ENCODE data around the gene RFTN1. TPM values are rescaled to one million over a fixed set of nuclear protein-coding genes. Genes with fewer than 3 reads are reported as not detected.

RFTN1 gene
- total and polyA plus RNA-seq, 9 of the 15 experiments (the other 6 are each of a cell fraction or from before 2014, with no cell fraction given), result 0.08 to 0.51 (median 0.11) TPM; not detected in 6

DNA sequence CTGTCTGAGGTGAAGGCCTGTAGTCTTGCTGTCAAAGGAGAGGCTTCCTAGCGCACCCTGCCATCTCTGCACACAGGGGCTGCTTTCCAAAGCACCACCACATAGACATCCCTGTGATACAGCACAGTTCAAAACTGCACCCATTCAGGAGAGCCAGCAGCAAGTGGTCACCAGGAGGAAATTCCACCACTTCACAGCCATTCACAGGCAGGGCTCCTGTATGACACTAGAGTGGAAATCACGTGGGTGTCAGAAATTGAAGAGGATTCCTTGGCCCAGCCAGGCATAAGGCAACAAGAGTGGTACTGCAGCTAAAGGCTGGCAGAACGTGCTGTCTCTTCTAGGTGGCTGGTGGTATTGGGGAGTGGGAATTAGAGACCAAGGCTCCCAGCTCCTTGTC lies 102.8 kb downstream of the RFTN1 start:
- Histone ChIP-seq H3K27me3 (ENCODE audit: control insufficient read depth in 2 of 2, insufficient read depth in 2 of 2, low read length in 2 of 2) (peaks cover 29 to 39% of the 10 kb centered on the region in 2 experiments; a peak in 4 of 5 replicates), H3K27ac (ENCODE audit: extremely low read depth, low read depth, low read length) (no peak overlapping the region), H3K9me3 (replicated peaks; ENCODE audit: control insufficient read depth, insufficient read depth, low read depth, low read length) (no peaks in the 10 kb centered on the region), H3K79me2 (ENCODE audit: control insufficient read depth, insufficient read depth, low read length) (no peaks in the 10 kb centered on the region), H3K4me1 (replicated peaks in 1 of 2; ENCODE audit: control insufficient read depth in 2 of 2, insufficient read depth in 2 of 2, low read length in 2 of 2) (no peaks in the 10 kb centered on the region), H3K4me3 (no peak overlapping the region), H3K9ac (ENCODE audit: insufficient read depth in 1 of 2, low read depth in 2 of 2, low read length in 2 of 2) (no peak overlapping the region), H2AFZ (ENCODE audit: low read depth, low read length) (no peak overlapping the region), H3K9me1 (ENCODE audit: control insufficient read depth, insufficient read depth, low read length) (no peaks in the 10 kb centered on the region), H4K20me1 (replicated peaks; ENCODE audit: control insufficient read depth, insufficient read depth, low read length) (no peaks in the 10 kb centered on the region), H3K36me3 (ENCODE audit: control insufficient read depth, insufficient read depth, low read length) (no peaks in the 10 kb centered on the region), H3K4me2 (ENCODE audit: insufficient read depth, low read length) (no peak overlapping the region)
- CTCF ChIA-PET (ENCODE audit: low intra/inter-chr PET ratio), result no interaction called here
- WGBS (ENCODE audit: insufficient coverage, low coverage, missing lambda C conversion rate), result 0% methylated on average over 3 of the region's 3 CpGs
- no TSS peak for BruUV-seq (replicated peaks)
- POLR2A ChIA-PET, result no interaction called here
- TF ChIP-seq ZNF253 (CRISPR knock-in tag; conservative IDR thresholded peaks at IDR 0.05), result no peak
- FAIRE-seq (no peak), ATAC-seq (no peak), DNase-seq (ENCODE audit: extremely low read depth in 1 of 4, low spot score in 3 of 4) (no peak)
- intact Hi-C loops (cut with micrococcal nuclease) (no loop called here), in situ Hi-C loops (cut with MboI) (no loop called here)

DNA sequence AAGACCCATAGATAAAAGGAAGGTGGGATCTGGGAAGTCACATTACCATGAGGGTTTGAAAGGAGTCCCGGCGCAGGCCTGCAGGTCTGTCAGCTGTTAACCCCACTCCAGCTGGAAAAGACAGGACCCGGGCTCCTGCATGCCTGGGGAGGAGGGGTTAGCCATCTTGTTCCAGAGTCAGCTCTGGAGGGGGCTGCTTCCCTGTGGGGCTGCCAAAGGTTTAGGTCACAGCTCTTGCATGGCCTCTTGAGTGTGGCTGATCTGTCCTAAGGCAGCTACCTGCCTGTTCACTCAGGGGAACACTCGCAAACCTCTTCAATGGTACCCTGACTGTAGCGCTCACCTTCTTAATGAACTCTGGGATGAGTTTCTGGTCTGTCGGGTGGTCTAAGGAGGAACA lies 104.5 kb downstream of the RFTN1 start:
- Histone ChIP-seq H3K27ac (ENCODE audit: extremely low read depth, low read depth, low read length) (no peak overlapping the region), H3K9me1 (ENCODE audit: control insufficient read depth, insufficient read depth, low read length) (no peaks in the 10 kb centered on the region), H3K27me3 (ENCODE audit: control insufficient read depth in 2 of 2, insufficient read depth in 2 of 2, low read length in 2 of 2) (peaks cover 34 to 38% of the 10 kb centered on the region in 2 experiments), H3K4me1 (replicated peaks in 1 of 2; ENCODE audit: control insufficient read depth in 2 of 2, insufficient read depth in 2 of 2, low read length in 2 of 2) (no peaks in the 10 kb centered on the region), H3K9ac (ENCODE audit: insufficient read depth in 1 of 2, low read depth in 2 of 2, low read length in 2 of 2) (no peak overlapping the region), H2AFZ (ENCODE audit: low read depth, low read length) (no peak overlapping the region), H4K20me1 (replicated peaks; ENCODE audit: control insufficient read depth, insufficient read depth, low read length) (no peaks in the 10 kb centered on the region), H3K4me3 (no peak overlapping the region), H3K36me3 (ENCODE audit: control insufficient read depth, insufficient read depth, low read length) (no peaks in the 10 kb centered on the region), H3K9me3 (replicated peaks; ENCODE audit: control insufficient read depth, insufficient read depth, low read depth, low read length) (no peaks in the 10 kb centered on the region), H3K4me2 (ENCODE audit: insufficient read depth, low read length) (no peak overlapping the region), H3K79me2 (ENCODE audit: control insufficient read depth, insufficient read depth, low read length) (no peaks in the 10 kb centered on the region)
- intact Hi-C loops (cut with micrococcal nuclease) (no loop called here), in situ Hi-C loops (cut with MboI) (no loop called here)
- no peak for FAIRE-seq
- BruUV-seq (replicated peaks), result no TSS peak
- ChIA-PET POLR2A (no interaction called here), CTCF (ENCODE audit: low intra/inter-chr PET ratio) (no interaction called here)
- no peak; the same call in 2 of the 3 replicates for ATAC-seq
- DNase-seq (ENCODE audit: extremely low read depth in 1 of 4, low spot score in 3 of 4), result no peak
- 7% methylated on average over 6 of the region's 6 CpGs for WGBS (ENCODE audit: insufficient coverage, low coverage, missing lambda C conversion rate)
- TF ChIP-seq, protein P1, sequence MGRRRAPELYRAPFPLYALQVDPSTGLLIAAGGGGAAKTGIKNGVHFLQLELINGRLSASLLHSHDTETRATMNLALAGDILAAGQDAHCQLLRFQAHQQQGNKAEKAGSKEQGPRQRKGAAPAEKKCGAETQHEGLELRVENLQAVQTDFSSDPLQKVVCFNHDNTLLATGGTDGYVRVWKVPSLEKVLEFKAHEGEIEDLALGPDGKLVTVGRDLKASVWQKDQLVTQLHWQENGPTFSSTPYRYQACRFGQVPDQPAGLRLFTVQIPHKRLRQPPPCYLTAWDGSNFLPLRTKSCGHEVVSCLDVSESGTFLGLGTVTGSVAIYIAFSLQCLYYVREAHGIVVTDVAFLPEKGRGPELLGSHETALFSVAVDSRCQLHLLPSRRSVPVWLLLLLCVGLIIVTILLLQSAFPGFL (CRISPR knock-in tag; IDR thresholded peaks at IDR 0.05), result no peak
- TF ChIP-seq PHTF2 (CRISPR knock-in tag; IDR thresholded peaks at IDR 0.05) (no peak), SP2 (IDR thresholded peaks at IDR 0.05; ENCODE audit: extremely low read depth, low read depth, low read length, poor library complexity, severe bottlenecking) (no peak), RBM17 (IDR thresholded peaks at IDR 0.05; ENCODE audit: borderline replicate concordance, low read depth, low read length) (no peak), XRCC5 (IDR thresholded peaks at IDR 0.05; ENCODE audit: low read depth, low read length) (no peak), IFI16 (CRISPR knock-in tag; IDR thresholded peaks at IDR 0.05) (no peak), TAL1 (IDR thresholded peaks at IDR 0.05) (no peak)
- TF ChIP-seq, protein P2, sequence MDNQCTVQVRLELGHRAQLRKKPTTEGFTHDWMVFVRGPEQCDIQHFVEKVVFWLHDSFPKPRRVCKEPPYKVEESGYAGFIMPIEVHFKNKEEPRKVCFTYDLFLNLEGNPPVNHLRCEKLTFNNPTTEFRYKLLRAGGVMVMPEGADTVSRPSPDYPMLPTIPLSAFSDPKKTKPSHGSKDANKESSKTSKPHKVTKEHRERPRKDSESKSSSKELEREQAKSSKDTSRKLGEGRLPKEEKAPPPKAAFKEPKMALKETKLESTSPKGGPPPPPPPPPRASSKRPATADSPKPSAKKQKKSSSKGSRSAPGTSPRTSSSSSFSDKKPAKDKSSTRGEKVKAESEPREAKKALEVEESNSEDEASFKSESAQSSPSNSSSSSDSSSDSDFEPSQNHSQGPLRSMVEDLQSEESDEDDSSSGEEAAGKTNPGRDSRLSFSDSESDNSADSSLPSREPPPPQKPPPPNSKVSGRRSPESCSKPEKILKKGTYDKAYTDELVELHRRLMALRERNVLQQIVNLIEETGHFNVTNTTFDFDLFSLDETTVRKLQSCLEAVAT (IDR thresholded peaks at IDR 0.05), result no peak
- TF ChIP-seq, protein P3, sequence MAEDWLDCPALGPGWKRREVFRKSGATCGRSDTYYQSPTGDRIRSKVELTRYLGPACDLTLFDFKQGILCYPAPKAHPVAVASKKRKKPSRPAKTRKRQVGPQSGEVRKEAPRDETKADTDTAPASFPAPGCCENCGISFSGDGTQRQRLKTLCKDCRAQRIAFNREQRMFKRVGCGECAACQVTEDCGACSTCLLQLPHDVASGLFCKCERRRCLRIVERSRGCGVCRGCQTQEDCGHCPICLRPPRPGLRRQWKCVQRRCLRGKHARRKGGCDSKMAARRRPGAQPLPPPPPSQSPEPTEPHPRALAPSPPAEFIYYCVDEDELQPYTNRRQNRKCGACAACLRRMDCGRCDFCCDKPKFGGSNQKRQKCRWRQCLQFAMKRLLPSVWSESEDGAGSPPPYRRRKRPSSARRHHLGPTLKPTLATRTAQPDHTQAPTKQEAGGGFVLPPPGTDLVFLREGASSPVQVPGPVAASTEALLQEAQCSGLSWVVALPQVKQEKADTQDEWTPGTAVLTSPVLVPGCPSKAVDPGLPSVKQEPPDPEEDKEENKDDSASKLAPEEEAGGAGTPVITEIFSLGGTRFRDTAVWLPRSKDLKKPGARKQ (CRISPR knock-in tag; IDR thresholded peaks at IDR 0.05), result no peak
- TF ChIP-seq, protein P4, sequence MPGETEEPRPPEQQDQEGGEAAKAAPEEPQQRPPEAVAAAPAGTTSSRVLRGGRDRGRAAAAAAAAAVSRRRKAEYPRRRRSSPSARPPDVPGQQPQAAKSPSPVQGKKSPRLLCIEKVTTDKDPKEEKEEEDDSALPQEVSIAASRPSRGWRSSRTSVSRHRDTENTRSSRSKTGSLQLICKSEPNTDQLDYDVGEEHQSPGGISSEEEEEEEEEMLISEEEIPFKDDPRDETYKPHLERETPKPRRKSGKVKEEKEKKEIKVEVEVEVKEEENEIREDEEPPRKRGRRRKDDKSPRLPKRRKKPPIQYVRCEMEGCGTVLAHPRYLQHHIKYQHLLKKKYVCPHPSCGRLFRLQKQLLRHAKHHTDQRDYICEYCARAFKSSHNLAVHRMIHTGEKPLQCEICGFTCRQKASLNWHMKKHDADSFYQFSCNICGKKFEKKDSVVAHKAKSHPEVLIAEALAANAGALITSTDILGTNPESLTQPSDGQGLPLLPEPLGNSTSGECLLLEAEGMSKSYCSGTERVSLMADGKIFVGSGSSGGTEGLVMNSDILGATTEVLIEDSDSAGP (CRISPR knock-in tag; IDR thresholded peaks at IDR 0.05), result no peak
